ENCODE measurements around the gene RAD54L2.

Gene RAD54L2

GRCh38 chr3:51501833-51502561, 36.5 kb upstream of the RAD54L2 start:
- TF ChIP-seq CTCF (IDR thresholded peaks at IDR 0.05; ENCODE audit: low read depth, low read length, poor library complexity, severe bottlenecking) (peak; percentile 97), EZH2phosphoT487 (IDR thresholded peaks at IDR 0.05; ENCODE audit: borderline replicate concordance, low read length) (no peak)
- Histone ChIP-seq H3K27ac (ENCODE audit: low read depth, low read length) (no peak overlapping the region), H3K79me2 (ENCODE audit: control insufficient read depth, low read length) (peaks cover 24% of the 10 kb centered on the region), H3K4me2 (ENCODE audit: low read length) (no peak overlapping the region), H3K4me3 (ENCODE audit: low read length) (no peak overlapping the region), H4K20me1 (ENCODE audit: control insufficient read depth, insufficient read depth, low read depth, low read length) (no peaks in the 10 kb centered on the region), H3K9me3 (ENCODE audit: control insufficient read depth, insufficient read depth, low read length) (no peaks in the 10 kb centered on the region), H3F3A (ENCODE audit: control insufficient read depth, insufficient read depth) (peaks cover 8% of the 10 kb centered on the region), H3K4me1 (ENCODE audit: control insufficient read depth, low read length) (peaks cover 14% of the 10 kb centered on the region), H3K36me3 (ENCODE audit: control insufficient read depth, low read length) (peaks cover 9% of the 10 kb centered on the region), H3K27me3 (ENCODE audit: control insufficient read depth, low read length) (no peaks in the 10 kb centered on the region), H3K9me2 (replicated peaks; ENCODE audit: control insufficient read depth, low read length) (no peaks in the 10 kb centered on the region)

- H3K4me1 ChIP-seq (ENCODE audit: control insufficient read depth, low read length): peaks cover 14% of the 10 kb centered on the region
- peaks cover 18% of the 10 kb centered on the region for H3K79me2 ChIP-seq (ENCODE audit: control insufficient read depth, low read length)
- TF ChIP-seq CTCF (IDR thresholded peaks at IDR 0.05; ENCODE audit: low read depth, low read length, poor library complexity, severe bottlenecking) (no peak), EZH2phosphoT487 (IDR thresholded peaks at IDR 0.05; ENCODE audit: borderline replicate concordance, low read length) (no peak)
- no peak overlapping the region for H3K4me2 ChIP-seq (ENCODE audit: low read length)
- no peak overlapping the region for H3K27ac ChIP-seq (ENCODE audit: low read depth, low read length)
- no peaks in the 10 kb centered on the region for H4K20me1 ChIP-seq (ENCODE audit: control insufficient read depth, insufficient read depth, low read depth, low read length)
- H3K9me2 ChIP-seq (replicated peaks; ENCODE audit: control insufficient read depth, low read length): no peaks in the 10 kb centered on the region
- peaks cover 7% of the 10 kb centered on the region; the same call in 1 of the 2 replicates for H3K36me3 ChIP-seq (ENCODE audit: control insufficient read depth, low read length)
- peaks cover 8% of the 10 kb centered on the region for H3F3A ChIP-seq (ENCODE audit: control insufficient read depth, insufficient read depth)
- no peaks in the 10 kb centered on the region for H3K9me3 ChIP-seq (ENCODE audit: control insufficient read depth, insufficient read depth, low read length)
- H3K27me3 ChIP-seq (ENCODE audit: control insufficient read depth, low read length): no peaks in the 10 kb centered on the region
- H3K4me3 ChIP-seq (ENCODE audit: low read length): no peak overlapping the region
Measured at GRCh38 chr3:51502562-51502910, 36.0 kb upstream of the RAD54L2 start.

GRCh38 chr3:51503007-51503406, 35.5 kb upstream of the RAD54L2 start:
- Histone ChIP-seq H3F3A (ENCODE audit: control insufficient read depth, insufficient read depth) (peaks cover 8% of the 10 kb centered on the region), H3K4me1 (ENCODE audit: control insufficient read depth, low read length) (peaks cover 14% of the 10 kb centered on the region), H3K4me3 (ENCODE audit: low read length) (no peak overlapping the region), H3K9me2 (replicated peaks; ENCODE audit: control insufficient read depth, low read length) (no peaks in the 10 kb centered on the region), H3K79me2 (ENCODE audit: control insufficient read depth, low read length) (peaks cover 14% of the 10 kb centered on the region), H3K27me3 (ENCODE audit: control insufficient read depth, low read length) (no peaks in the 10 kb centered on the region), H3K9me3 (ENCODE audit: control insufficient read depth, insufficient read depth, low read length) (no peaks in the 10 kb centered on the region), H4K20me1 (ENCODE audit: control insufficient read depth, insufficient read depth, low read depth, low read length) (no peaks in the 10 kb centered on the region), H3K27ac (ENCODE audit: low read depth, low read length) (no peak overlapping the region), H3K36me3 (ENCODE audit: control insufficient read depth, low read length) (peaks cover 5% of the 10 kb centered on the region; the same call in 1 of the 2 replicates), H3K4me2 (ENCODE audit: low read length) (no peak overlapping the region)
- TF ChIP-seq EZH2phosphoT487 (IDR thresholded peaks at IDR 0.05; ENCODE audit: borderline replicate concordance, low read length) (no peak), CTCF (IDR thresholded peaks at IDR 0.05; ENCODE audit: low read depth, low read length, poor library complexity, severe bottlenecking) (no peak)

Measured in DOHH2 (cell line).